Smooth muscle cell (in vitro differentiated cells): Measurements from ENCODE around the gene RAB8B. TPM values are rescaled to one million over a fixed set of nuclear protein-coding genes. Genes with fewer than 3 reads are reported as not detected.

Experiments
- DNase-seq: peaks from one replicate; lab custom pipeline; 2025; ENCODE audit not compliant: unreplicated experiment; lab: John Stamatoyannopoulos, UW
- H2AFZ ChIP-seq: fragments of 200-600 bp; sonication (generic); 2 replicates; pipeline ENCODE4 v1.6.0; 2016; ENCODE audit warnings: antibody characterized with exemption, low read depth, mild to moderate bottlenecking
- H3F3A ChIP-seq: fragments of 200-600 bp; sonication (generic); 2 replicates; pipeline ENCODE4 v1.6.0; 2017; ENCODE audit warnings: antibody characterized with exemption, low read depth
- H3K27ac ChIP-seq: fragments of 200-600 bp; sonication (generic); 2 replicates; pipeline ENCODE4 v1.5.1; 2016; ENCODE audit warnings: low read depth, mild to moderate bottlenecking
- H3K27me3 ChIP-seq: fragments of 200-600 bp; sonication (generic); 2 replicates; pipeline ENCODE4 v1.6.1; 2016; ENCODE audit warnings: low read depth, mild to moderate bottlenecking
- H3K36me3 ChIP-seq: fragments of 200-600 bp; sonication (generic); 2 replicates; pipeline ENCODE4 v1.5.1; 2016; ENCODE audit warnings: low read depth
- H3K4me1 ChIP-seq: fragments of 200-600 bp; sonication (generic); 2 replicates; pipeline ENCODE4 v1.5.1; 2016; ENCODE audit warnings: low read depth
- H3K4me2 ChIP-seq: fragments of 200-600 bp; sonication (generic); 2 replicates; pipeline ENCODE4 v1.6.0; 2016; ENCODE audit warnings: mild to moderate bottlenecking
- H3K4me3 ChIP-seq: fragments of 200-600 bp; sonication (generic); 2 replicates; pipeline ENCODE4 v1.5.1; 2016; ENCODE audit warnings: mild to moderate bottlenecking
- H3K79me2 ChIP-seq: fragments of 200-600 bp; sonication (generic); 2 replicates; pipeline ENCODE4 v1.6.0; 2016; ENCODE audit warnings: low read depth, mild to moderate bottlenecking
- H3K9ac ChIP-seq: fragments of 200-600 bp; sonication (generic); 2 replicates; pipeline ENCODE4 v1.6.0; 2016; ENCODE audit warnings: low read depth
- H3K9me3 ChIP-seq: fragments of 200-600 bp; sonication (generic); replicated peaks from 2 replicates; pipeline ENCODE4 v1.5.1; 2016; ENCODE audit warnings: low read depth
- H4K20me1 ChIP-seq: fragments of 200-600 bp; sonication (generic); 2 replicates; pipeline ENCODE4 v1.6.0; 2016; ENCODE audit warnings: low read depth
- CTCF ChIP-seq: fragments of 200-600 bp; sonication (generic); IDR thresholded peaks from 2 replicates; pipeline ENCODE4 v1.5.1; 2017; ENCODE audit warnings: borderline replicate concordance, mild to moderate bottlenecking, antibody characterized with exemption; ENCODE audit not compliant: insufficient read depth, poor library complexity, severe bottlenecking
- WGBS: methylation state at CpG from one replicate; pipeline ENCODE4 v1.1.7; 2016; ENCODE audit warnings: low lambda C conversion rate; 5-methylcytosine and 5-hydroxymethylcytosine counted together
- polyA plus RNA-seq: library from polyadenylated mRNA; unstranded; fragments of >200 nt; fragmentation: Nextera tagmentation; extraction: Ambion mirVana; gene quantifications from 2 replicates; pipeline ENCODE4 v1.2.1, GENCODE V29; 2016
- total RNA-seq: library from RNA; depleted of rRNA; stranded (reverse); fragments of >200 nt; gene quantifications from 2 replicates; pipeline ENCODE4 v1.2.3, GENCODE V29; 2014

The RAB8B gene
- total and polyA plus RNA-seq, 2 experiments from 2014 or later, result 11.5 to 34.7 TPM

GRCh38 chr15:63186065-63186464 is 3.3 kb upstream of the RAB8B start:
- Histone ChIP-seq H3F3A (no peaks in the 10 kb centered on the region), H4K20me1 (peaks cover 6% of the 10 kb centered on the region), H3K9me3 (no peaks in the 10 kb centered on the region), H3K27ac (peak overlapping the region; percentile 22), H3K9ac (no peak overlapping the region), H3K36me3 (no peaks in the 10 kb centered on the region), H3K4me1 (peaks cover 22% of the 10 kb centered on the region), H2AFZ (peak overlapping the region; percentile 25), H3K4me3 (no peak overlapping the region), H3K27me3 (no peaks in the 10 kb centered on the region), H3K4me2 (peak overlapping the region; percentile 4), H3K79me2 (peaks cover 3% of the 10 kb centered on the region)
- 48% methylated on average over 2 of the region's 2 CpGs for WGBS
- no peak for TF ChIP-seq CTCF
- no peak for DNase-seq

- TF ChIP-seq CTCF, result no peak
- H2AFZ ChIP-seq, result no peak overlapping the region
- peaks cover 14% of the 10 kb centered on the region for H4K20me1 ChIP-seq
Observed at GRCh38 chr15:63187589-63188226, 1.7 kb upstream of the RAB8B start.

GRCh38 chr15:63188247-63188925 is 1.0 kb upstream of the RAB8B start:
- peaks cover 14% of the 10 kb centered on the region for H4K20me1 ChIP-seq
- peak overlapping the region; percentile 84 for H2AFZ ChIP-seq
- H3F3A ChIP-seq, result no peaks in the 10 kb centered on the region
- H3K36me3 ChIP-seq, result no peaks in the 10 kb centered on the region
- H3K4me3 ChIP-seq, result peak overlapping the region; percentile 94
- H3K9me3 ChIP-seq, result no peaks in the 10 kb centered on the region
- 50% methylated on average over 10 of the region's 10 CpGs for WGBS
- no peak for DNase-seq
- H3K9ac ChIP-seq, result peak overlapping the region; percentile 25
- peaks cover 26% of the 10 kb centered on the region for H3K79me2 ChIP-seq
- peak overlapping the region; percentile 93 for H3K4me2 ChIP-seq
- no peak overlapping the region for H3K27ac ChIP-seq
- no peaks in the 10 kb centered on the region for H3K27me3 ChIP-seq
- H3K4me1 ChIP-seq, result peaks cover 29% of the 10 kb centered on the region
- TF ChIP-seq CTCF, result no peak

More at GRCh38 chr15:63187589-63188226, 1.7 kb upstream of the RAB8B start:
- Histone ChIP-seq H3K36me3 (no peaks in the 10 kb centered on the region), H3K9me3 (no peaks in the 10 kb centered on the region), H3K27me3 (no peaks in the 10 kb centered on the region), H3K4me3 (no peak overlapping the region), H3F3A (no peaks in the 10 kb centered on the region), H3K4me2 (no peak overlapping the region), H3K9ac (no peak overlapping the region), H3K79me2 (peaks cover 20% of the 10 kb centered on the region), H3K27ac (no peak overlapping the region), H3K4me1 (peaks cover 29% of the 10 kb centered on the region)
- no peak for DNase-seq
- WGBS, result 85% methylated on average over 5 of the region's 5 CpGs
